ENCODE results near the gene CHRM4.

DNA sequence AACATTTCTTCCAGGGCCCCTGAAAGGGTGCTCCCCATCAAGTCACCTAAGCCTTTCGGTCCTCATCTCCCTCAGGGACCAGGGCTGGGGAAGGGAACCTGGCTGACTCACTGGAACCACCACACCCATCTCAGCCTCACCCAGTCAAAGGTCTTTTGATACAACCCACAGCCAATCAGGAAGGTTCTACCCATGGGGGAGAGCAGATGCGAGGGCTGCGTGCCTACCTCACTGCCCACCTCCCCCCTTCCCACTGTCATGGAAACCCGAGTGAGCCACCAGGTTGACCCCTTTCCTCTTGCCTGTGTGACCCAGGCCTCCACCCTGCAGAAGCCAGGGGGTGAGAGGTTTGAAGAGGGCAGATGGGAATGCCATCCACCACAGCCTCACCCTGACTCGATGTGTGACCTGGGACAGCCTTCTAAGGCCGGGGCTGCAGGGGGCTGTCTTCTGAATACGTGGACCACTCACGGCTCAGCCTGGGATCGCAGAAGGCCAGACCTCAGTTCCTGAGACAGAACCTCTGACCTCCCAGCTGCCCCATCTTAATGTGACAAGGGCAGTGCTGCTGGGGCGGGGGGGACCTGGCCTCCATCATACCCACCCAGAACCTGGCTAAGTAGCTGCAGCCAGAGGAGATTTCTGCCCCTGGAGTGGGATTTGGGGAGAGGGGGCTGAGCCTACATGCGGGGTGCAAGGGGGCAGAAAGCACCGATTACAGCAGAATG, 7.4 kb downstream of the CHRM4 start:
- TF ChIP-seq, protein P1, sequence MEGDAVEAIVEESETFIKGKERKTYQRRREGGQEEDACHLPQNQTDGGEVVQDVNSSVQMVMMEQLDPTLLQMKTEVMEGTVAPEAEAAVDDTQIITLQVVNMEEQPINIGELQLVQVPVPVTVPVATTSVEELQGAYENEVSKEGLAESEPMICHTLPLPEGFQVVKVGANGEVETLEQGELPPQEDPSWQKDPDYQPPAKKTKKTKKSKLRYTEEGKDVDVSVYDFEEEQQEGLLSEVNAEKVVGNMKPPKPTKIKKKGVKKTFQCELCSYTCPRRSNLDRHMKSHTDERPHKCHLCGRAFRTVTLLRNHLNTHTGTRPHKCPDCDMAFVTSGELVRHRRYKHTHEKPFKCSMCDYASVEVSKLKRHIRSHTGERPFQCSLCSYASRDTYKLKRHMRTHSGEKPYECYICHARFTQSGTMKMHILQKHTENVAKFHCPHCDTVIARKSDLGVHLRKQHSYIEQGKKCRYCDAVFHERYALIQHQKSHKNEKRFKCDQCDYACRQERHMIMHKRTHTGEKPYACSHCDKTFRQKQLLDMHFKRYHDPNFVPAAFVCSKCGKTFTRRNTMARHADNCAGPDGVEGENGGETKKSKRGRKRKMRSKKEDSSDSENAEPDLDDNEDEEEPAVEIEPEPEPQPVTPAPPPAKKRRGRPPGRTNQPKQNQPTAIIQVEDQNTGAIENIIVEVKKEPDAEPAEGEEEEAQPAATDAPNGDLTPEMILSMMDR (IDR thresholded peaks at IDR 0.05), result no peak
- no peak for TF ChIP-seq POLR2A (IDR thresholded peaks at IDR 0.05)

Data from body of pancreas (tissue), 4 donors.